Panc1 (cell line): ENCODE data around the gene RUNX3.

Experiments
- CTCF ChIP-seq: fragments of 450-650 bp; IDR thresholded peaks from 2 replicates; pipeline ENCODE4 v1.5.1; 2017; ENCODE audit warnings: mild to moderate bottlenecking
- POLR2AphosphoS5 ChIP-seq: IDR thresholded peaks from 2 replicates; pipeline ENCODE4 v1.6.1; 2012; ENCODE audit warnings: mild to moderate bottlenecking, low read depth, low read length, moderate library complexity
- REST ChIP-seq, 2 experiments: IDR thresholded peaks; 2 replicates each; pipeline ENCODE4 v1.6.1; 2011 to 2012; ENCODE audit warnings: low read depth in 2 of 2, control low read depth in 1 of 2, low read length in 1 of 2, mild to moderate bottlenecking in 1 of 2, moderate library complexity in 1 of 2; ENCODE audit not compliant: insufficient read depth in 1 of 2

GRCh38 chr1:24961334-24961733 lies 31.3 kb upstream of the RUNX3 start:
- no peak for TF ChIP-seq CTCF
- no peak for TF ChIP-seq POLR2AphosphoS5
- no peak for TF ChIP-seq REST (IDR thresholded peaks at IDR 0.05; ENCODE audit: insufficient read depth in 1 of 2, low read depth in 2 of 2, low read length in 1 of 2)
